HG03095 (cell line): ENCODE data around the gene SART3.
"Not testable (repeated sequence)": the region's sequence is repeated elsewhere in the genome, so short reads cannot be mapped to it uniquely, and the experiment has no call there.

ENCODE experiments used
- ATAC-seq: cut with Tn5 transposase; IDR thresholded peaks from one replicate; pipeline ENCODE4 v1.9.1; 2021; ENCODE audit warnings: moderate library complexity; ENCODE audit not compliant: unreplicated experiment

The SART3 gene

GRCh38 chr12:108564724-108565123, 3.8 kb upstream of the SART3 start:
- ATAC-seq = no peak

GRCh38 chr12:108563804-108564151, 2.8 kb upstream of the SART3 start:
- ATAC-seq = no peak

GRCh38 chr12:108563136-108563803, 2.3 kb upstream of the SART3 start:
- ATAC-seq = peak; percentile 30

- ATAC-seq = peak; percentile 51
These were observed 1.6 kb upstream of the SART3 start, which contains the start of gene ISCU for GRCh38 chr12:108562348-108563135. TSS of gene ISCU (plus strand) at chr12:108562596. CDS start at chr12:108562623, 27 bp downstream.

GRCh38 chr12:108561852-108562347, 927 bp upstream of the SART3 start:
- no peak for ATAC-seq

- no peak for ATAC-seq
These were observed 652 bp downstream of the SART3 start for GRCh38 chr12:108560321-108560721.

- no peak for ATAC-seq
These were observed 1.2 kb downstream of the SART3 start for GRCh38 chr12:108559748-108560147.

GRCh38 chr12:108559007-108559655, 1.8 kb downstream of the SART3 start:
- no peak for ATAC-seq

GRCh38 chr12:108555383-108555782, 5.6 kb downstream of the SART3 start:
- ATAC-seq = not testable (repeated sequence)

- ATAC-seq = no peak
These were observed 7.2 kb downstream of the SART3 start for GRCh38 chr12:108553799-108554198.

GRCh38 chr12:108551535-108551934, 9.4 kb downstream of the SART3 start:
- no peak for ATAC-seq

- ATAC-seq = peak; percentile 45
These were observed 11.9 kb downstream of the SART3 start for GRCh38 chr12:108548954-108549521.

GRCh38 chr12:108547686-108548085, 13.3 kb downstream of the SART3 start:
- ATAC-seq = no peak

GRCh38 chr12:108543652-108544051, 17.3 kb downstream of the SART3 start:
- no peak for ATAC-seq

- no peak for ATAC-seq
These were observed 18.7 kb downstream of the SART3 start for GRCh38 chr12:108542320-108542719.

- no peak for ATAC-seq
These were observed 22.3 kb downstream of the SART3 start for GRCh38 chr12:108538616-108539195.

GRCh38 chr12:108538146-108538545, 22.8 kb downstream of the SART3 start:
- no peak for ATAC-seq

- no peak for ATAC-seq
These were observed 28.8 kb downstream of the SART3 start for GRCh38 chr12:108531929-108532848.

GRCh38 chr12:108530161-108530560, 30.8 kb downstream of the SART3 start:
- no peak for ATAC-seq

GRCh38 chr12:108527166-108527496, 33.8 kb downstream of the SART3 start:
- no peak for ATAC-seq
